IMR-90 (cell line): Measurements from ENCODE around the gene TNFRSF25. TPM values are rescaled to one million over a fixed set of nuclear protein-coding genes. Genes with fewer than 3 reads are reported as not detected.

Experiments
- ATAC-seq: fragments of 200-7000 bp; cut with Tn5 transposase; 2 replicates; pipeline ENCODE4 v1.9.1; 2020; ENCODE audit warnings: low read depth, mild to moderate bottlenecking, moderate library complexity
- BruUV-seq: library from RNA; stranded (reverse); fragments of 400-500 nt; replicated peaks from 2 replicates; lab custom pipeline; 2021; lab: Mats Ljungman, UMichigan
- CTCF ChIA-PET: fragments of 300-600 bp; formaldehyde crosslinking; extraction: SDS; loops from one replicate; lab custom pipeline; 2021; ENCODE audit warnings: antibody characterized with exemption; lab: Yijun Ruan, JAX
- POLR2A ChIA-PET: fragments of 300-600 bp; sonication (Branson Sonifier 250); formaldehyde crosslinking; loops from one replicate; lab custom pipeline; 2022; ENCODE audit warnings: antibody characterized with exemption; ENCODE audit not compliant: unreplicated experiment; lab: Charles Lee
- DNase-seq: peaks from one replicate; pipeline ENCODE4 v3.0.0; 2013
- H2AFZ ChIP-seq: replicated peaks from 2 replicates; pipeline ENCODE3; 2013; ENCODE audit warnings: low read length, mild to moderate bottlenecking; ENCODE audit not compliant: poor library complexity
- H2AK5ac ChIP-seq: 2 replicates; pipeline ENCODE4 v1.6.1; 2013; ENCODE audit warnings: low read depth, low read length, inconsistent platforms
- H2AK9ac ChIP-seq: replicated peaks from 2 replicates; pipeline ENCODE3; 2013; ENCODE audit warnings: mild to moderate bottlenecking, low read depth, low read length, moderate library complexity; ENCODE audit not compliant: poor library complexity
- H2BK120ac ChIP-seq: 2 replicates; pipeline ENCODE4 v1.6.1; 2013; ENCODE audit warnings: low read depth, low read length, inconsistent platforms
- H2BK15ac ChIP-seq: 3 replicates; pipeline ENCODE4 v1.6.1; 2013; ENCODE audit warnings: low read depth, low read length, inconsistent platforms
- H2BK20ac ChIP-seq: 2 replicates; pipeline ENCODE4 v1.6.1; 2013; ENCODE audit warnings: low read depth, mild to moderate bottlenecking, inconsistent platforms, low read length, moderate library complexity
- H2BK5ac ChIP-seq: 2 replicates; pipeline ENCODE4 v1.6.1; 2013; ENCODE audit warnings: mild to moderate bottlenecking, low read depth, low read length, inconsistent platforms; ENCODE audit not compliant: poor library complexity, severe bottlenecking
- H3K14ac ChIP-seq: replicated peaks from 2 replicates; pipeline ENCODE4 v1.6.1; 2013; ENCODE audit warnings: low read depth, low read length, inconsistent platforms
- H3K18ac ChIP-seq: 2 replicates; pipeline ENCODE4 v1.6.1; 2013; ENCODE audit warnings: low read depth, low read length, control low read depth
- H3K23ac ChIP-seq: 2 replicates; pipeline ENCODE4 v1.6.1; 2013; ENCODE audit warnings: low read depth, low read length, inconsistent platforms
- H3K27ac ChIP-seq: 2 replicates; pipeline ENCODE4 v1.5.1; 2013; ENCODE audit warnings: mild to moderate bottlenecking, control low read depth, low read length; ENCODE audit not compliant: insufficient read depth
- H3K27me3 ChIP-seq: 2 replicates; pipeline ENCODE4 v1.6.1; 2013; ENCODE audit warnings: low read length; ENCODE audit not compliant: control insufficient read depth, insufficient read depth
- H3K36me3 ChIP-seq: 2 replicates; pipeline ENCODE4 v1.6.1; 2013; ENCODE audit warnings: low read length, mixed read lengths; ENCODE audit not compliant: control insufficient read depth, insufficient read depth
- H3K4ac ChIP-seq: 2 replicates; pipeline ENCODE4 v1.6.1; 2013; ENCODE audit warnings: low read depth, low read length, inconsistent platforms
- H3K4me1 ChIP-seq: 2 replicates; pipeline ENCODE4 v1.6.1; 2013; ENCODE audit warnings: low read length, mixed read lengths; ENCODE audit not compliant: control insufficient read depth, insufficient read depth
- H3K4me2 ChIP-seq: 2 replicates; pipeline ENCODE4 v1.6.1; 2013; ENCODE audit warnings: low read depth, mild to moderate bottlenecking, control low read depth, low read length, moderate library complexity
- H3K4me3 ChIP-seq: 2 replicates; pipeline ENCODE4 v1.5.1; 2013; ENCODE audit warnings: low read depth, mild to moderate bottlenecking, control low read depth, low read length, moderate library complexity; ENCODE audit not compliant: insufficient read depth
- H3K56ac ChIP-seq: 2 replicates; pipeline ENCODE4 v1.6.1; 2013; ENCODE audit warnings: low read length, inconsistent platforms; ENCODE audit not compliant: insufficient read depth; ENCODE audit errors: extremely low read depth
- H3K79me1 ChIP-seq, 2 experiments: 2 replicates each; pipeline ENCODE4 v1.6.1; 2013; ENCODE audit warnings: low read length in 2 of 2, inconsistent platforms in 1 of 2, low read depth in 1 of 2
- H3K9ac ChIP-seq: 2 replicates; pipeline ENCODE4 v1.6.1; 2013; ENCODE audit warnings: low read depth, low read length, control low read depth
- H3K9me1 ChIP-seq: 2 replicates; pipeline ENCODE4 v1.6.1; 2013; ENCODE audit warnings: low read length, inconsistent platforms; ENCODE audit not compliant: insufficient read depth
- H3K9me3 ChIP-seq: 2 replicates; pipeline ENCODE4 v1.6.1; 2013; ENCODE audit warnings: low read length; ENCODE audit not compliant: control insufficient read depth, insufficient read depth
- H4K20me1 ChIP-seq: 2 replicates; pipeline ENCODE4 v1.6.1; 2013; ENCODE audit warnings: low read length, inconsistent platforms; ENCODE audit not compliant: insufficient read depth
- H4K5ac ChIP-seq: 2 replicates; pipeline ENCODE4 v1.6.1; 2013; ENCODE audit warnings: mild to moderate bottlenecking, low read depth, low read length, control low read depth
- H4K8ac ChIP-seq, 2 experiments: 2 replicates each; pipeline ENCODE4 v1.6.1; 2013; ENCODE audit warnings: low read depth in 2 of 2, low read length in 2 of 2, control low read depth in 1 of 2, inconsistent platforms in 1 of 2
- H4K91ac ChIP-seq: 2 replicates; pipeline ENCODE4 v1.6.1; 2013; ENCODE audit warnings: low read depth, low read length, inconsistent platforms; ENCODE audit not compliant: insufficient read depth
- BHLHE40 ChIP-seq: fragments of 150-350 bp; IDR thresholded peaks from 2 replicates; pipeline ENCODE4 v1.6.1; 2016; ENCODE audit warnings: mild to moderate bottlenecking, low read depth, low read length
- CTCF ChIP-seq: conservative IDR thresholded peaks from 2 replicates; pipeline ENCODE4 v1.5.1; 2012; ENCODE audit warnings: mild to moderate bottlenecking, low read depth, low read length, improper control_type of control experiment
- ELK1 ChIP-seq: fragments of 150-350 bp; IDR thresholded peaks from 2 replicates; pipeline ENCODE4 v1.6.1; 2016; ENCODE audit warnings: low read depth, mild to moderate bottlenecking, low read length, moderate library complexity, borderline replicate concordance
- FOS ChIP-seq: fragments of 150-350 bp; IDR thresholded peaks from 2 replicates; pipeline ENCODE4 v1.6.1; 2016; ENCODE audit warnings: low read depth, low read length
- MAFK ChIP-seq: IDR thresholded peaks from 2 replicates; pipeline ENCODE4 v1.6.1; 2012; ENCODE audit warnings: low read depth, low read length, improper control_type of control experiment
- MAZ ChIP-seq: IDR thresholded peaks from 2 replicates; pipeline ENCODE4 v1.6.1; 2012; ENCODE audit warnings: low read depth, mild to moderate bottlenecking, low read length, improper control_type of control experiment, moderate library complexity, borderline replicate concordance
- MXI1 ChIP-seq: IDR thresholded peaks from 2 replicates; pipeline ENCODE4 v1.6.1; 2012; ENCODE audit warnings: low read depth, mild to moderate bottlenecking, low read length, moderate library complexity, borderline replicate concordance
- NFE2L2 ChIP-seq: fragments of 150-350 bp; IDR thresholded peaks from 2 replicates; pipeline ENCODE4 v1.6.1; 2016; ENCODE audit warnings: low read depth, mild to moderate bottlenecking, low read length
- RAD21 ChIP-seq: IDR thresholded peaks from 2 replicates; pipeline ENCODE4 v1.6.1; 2012; ENCODE audit warnings: low read length, improper control_type of control experiment
- RCOR1 ChIP-seq: IDR thresholded peaks from 2 replicates; pipeline ENCODE4 v1.6.1; 2012; ENCODE audit warnings: mild to moderate bottlenecking, low read length, improper control_type of control experiment; ENCODE audit not compliant: insufficient replicate concordance
- SMC3 ChIP-seq: fragments of 150-350 bp; IDR thresholded peaks from 2 replicates; pipeline ENCODE4 v1.6.1; 2016; ENCODE audit warnings: low read depth, mild to moderate bottlenecking, antibody characterized with exemption, low read length, moderate library complexity
- USF2 ChIP-seq: fragments of 150-350 bp; IDR thresholded peaks from 2 replicates; pipeline ENCODE4 v1.6.1; 2017; ENCODE audit warnings: mild to moderate bottlenecking, antibody characterized with exemption, low read length, low read depth
- WGBS, 2 experiments: methylation state at CpG; one replicate each; pipeline versions ENCODE4 v1.1.5 to v1.1.7; 2013; ENCODE audit warnings: missing lambda C conversion rate in 2 of 2; ENCODE audit not compliant: insufficient read length in 1 of 2; ENCODE audit errors: extremely low coverage in 2 of 2; 5-methylcytosine and 5-hydroxymethylcytosine counted together
- dilution Hi-C: fragments of 300-500 bp; cut with HindIII; formaldehyde crosslinking; loops from one replicate; pipeline ENCODE4 v1.14.3; 2018; ENCODE audit warnings: low sequenced_read_pairs; ENCODE audit not compliant: unreplicated experiment
- in situ Hi-C: fragments of 300-500 bp; cut with MboI; formaldehyde crosslinking; loops from 3 replicates; pipeline ENCODE4 v1.14.3; 2019; ENCODE audit warnings: low sequenced_read_pairs, inconsistent platforms, mixed read lengths
- intact Hi-C: fragments of 100-400 bp; cut with micrococcal nuclease; formaldehyde crosslinking; loops from 2 replicates; pipeline ENCODE4 v1.10.0; 2022
- polyA plus RNA-seq, 3 experiments: library from polyadenylated mRNA; depleted of rRNA; stranded (reverse); fragments of >200 nt; gene quantifications; 2 replicates each; pipeline ENCODE4 v1.2.3, GENCODE V29; 2012; ENCODE audit warnings: low replicate concordance in 1 of 3
- total RNA-seq: library from RNA; depleted of rRNA; stranded (reverse); fragments of >200 nt; gene quantifications from 2 replicates; pipeline ENCODE4 v1.2.3, GENCODE V29; 2012

TNFRSF25 gene
- total and polyA plus RNA-seq, 2 of the 4 experiments (the other 2 are of a cell fraction), result 1.3 to 11.2 TPM

- no peak overlapping the region for H3K56ac ChIP-seq
- no peak overlapping the region for H3K18ac ChIP-seq
- in situ Hi-C loops, result no loop called here
- TF ChIP-seq MAFK, result no peak
- no peak for TF ChIP-seq BHLHE40
- TF ChIP-seq MXI1, result no peak
- no peak for TF ChIP-seq MAZ
- TF ChIP-seq CTCF, result no peak
- no peak for TF ChIP-seq SMC3
- TF ChIP-seq USF2, result no peak
- no peak for TF ChIP-seq RCOR1
- no peak for TF ChIP-seq RAD21
- no peak for TF ChIP-seq FOS
- TF ChIP-seq ELK1, result no peak
- TF ChIP-seq NFE2L2, result no peak
- H2BK120ac ChIP-seq, result no peak overlapping the region
- no peak overlapping the region for H3K23ac ChIP-seq
- H3K9ac ChIP-seq, result no peak overlapping the region
- H4K5ac ChIP-seq, result no peak overlapping the region
- DNase-seq, result no peak
- no peak overlapping the region for H2BK15ac ChIP-seq
- H3K4ac ChIP-seq, result no peak overlapping the region
- H3K9me3 ChIP-seq, result no peaks in the 10 kb centered on the region
- dilution Hi-C loops, result no loop called here
- WGBS, 2 experiments, result 91% methylated on average over 3 of the region's 11 CpGs; no CpG with 5 or more reads in 1 of the 2 experiments
- no peak overlapping the region for H3K4me3 ChIP-seq
- H2AFZ ChIP-seq, result no peak overlapping the region
- BruUV-seq, result no TSS peak
- ATAC-seq, result no peak
- no peaks in the 10 kb centered on the region for H3K36me3 ChIP-seq
- H3K4me2 ChIP-seq, result no peak overlapping the region
- H3K27ac ChIP-seq, result no peak overlapping the region
- peaks cover 4% of the 10 kb centered on the region; the same call in 1 of the 2 replicates for H3K27me3 ChIP-seq
- H2AK9ac ChIP-seq, result peak overlapping the region; percentile 16
- H3K9me1 ChIP-seq, result no peaks in the 10 kb centered on the region
- CTCF ChIA-PET, result no interaction called here
- POLR2A ChIA-PET, result no interaction called here
- H3K79me1 ChIP-seq, result no peaks in the 10 kb centered on the region
- no peak overlapping the region for H3K14ac ChIP-seq
- no peak overlapping the region for H4K91ac ChIP-seq
- H2BK20ac ChIP-seq, result no peak overlapping the region
- no peaks in the 10 kb centered on the region for H3K4me1 ChIP-seq
- intact Hi-C loops, result no loop called here
- H4K8ac ChIP-seq, result no peak overlapping the region
- H2BK5ac ChIP-seq, result no peak overlapping the region
- H4K20me1 ChIP-seq, result no peaks in the 10 kb centered on the region
- no peak overlapping the region for H2AK5ac ChIP-seq
Measured at GRCh38 chr1:6508816-6509189, 42.8 kb upstream of the TNFRSF25 start.
